Measurements from ENCODE around the gene DYNLRB1. TPM values are rescaled to one million over a fixed set of nuclear protein-coding genes. Genes with fewer than 3 reads are reported as not detected.

The DYNLRB1 gene
- total RNA-seq, 1 donor from 2014 or later, result 96.8 TPM

DNA sequence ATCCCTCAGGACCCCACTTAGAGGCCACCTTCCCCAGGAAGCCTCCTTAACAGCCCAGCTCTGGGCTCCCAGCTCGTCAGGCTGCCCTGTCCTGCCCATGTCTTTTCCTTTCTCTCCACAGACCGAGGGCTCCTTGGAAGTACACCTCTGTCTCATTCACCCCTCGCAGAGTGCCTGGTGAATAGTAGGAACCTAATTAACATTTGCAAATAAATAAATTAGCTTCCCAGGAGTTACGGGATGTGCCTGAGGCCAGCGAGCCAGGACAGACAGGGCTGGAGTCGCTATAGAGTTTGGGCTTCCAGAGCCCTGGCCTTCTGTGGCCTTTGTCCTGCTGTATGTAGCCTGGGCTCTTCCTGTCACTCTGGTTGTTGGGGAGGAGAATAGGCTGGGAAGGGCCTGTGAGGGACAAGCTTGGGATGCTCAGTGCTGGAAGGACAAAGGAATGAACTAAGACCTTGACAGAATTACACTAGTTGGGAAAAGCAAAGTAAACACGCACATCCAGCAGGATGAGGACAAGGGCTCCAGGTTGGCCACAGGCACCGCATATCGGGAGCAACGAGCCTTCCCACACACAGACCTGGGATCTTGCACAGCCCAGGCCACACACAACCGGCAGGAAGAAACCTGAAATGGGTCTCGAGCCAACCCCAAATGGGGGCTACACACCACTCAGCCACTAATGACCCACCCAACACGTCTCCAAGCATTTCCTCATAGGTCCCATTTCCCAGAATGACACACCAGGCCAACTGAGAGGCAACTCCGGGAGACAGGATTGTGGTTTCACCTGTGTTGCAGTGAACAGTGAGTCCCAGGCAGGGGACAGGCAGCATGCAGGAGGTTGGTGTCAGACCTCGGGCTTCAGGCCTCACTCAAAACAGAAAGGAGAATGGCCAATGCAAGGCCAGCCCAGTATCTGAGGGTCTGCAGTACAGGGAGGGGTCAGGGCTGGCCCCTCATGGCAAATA, 52.0 kb downstream of the DYNLRB1 start:
- TF ChIP-seq, protein P1, sequence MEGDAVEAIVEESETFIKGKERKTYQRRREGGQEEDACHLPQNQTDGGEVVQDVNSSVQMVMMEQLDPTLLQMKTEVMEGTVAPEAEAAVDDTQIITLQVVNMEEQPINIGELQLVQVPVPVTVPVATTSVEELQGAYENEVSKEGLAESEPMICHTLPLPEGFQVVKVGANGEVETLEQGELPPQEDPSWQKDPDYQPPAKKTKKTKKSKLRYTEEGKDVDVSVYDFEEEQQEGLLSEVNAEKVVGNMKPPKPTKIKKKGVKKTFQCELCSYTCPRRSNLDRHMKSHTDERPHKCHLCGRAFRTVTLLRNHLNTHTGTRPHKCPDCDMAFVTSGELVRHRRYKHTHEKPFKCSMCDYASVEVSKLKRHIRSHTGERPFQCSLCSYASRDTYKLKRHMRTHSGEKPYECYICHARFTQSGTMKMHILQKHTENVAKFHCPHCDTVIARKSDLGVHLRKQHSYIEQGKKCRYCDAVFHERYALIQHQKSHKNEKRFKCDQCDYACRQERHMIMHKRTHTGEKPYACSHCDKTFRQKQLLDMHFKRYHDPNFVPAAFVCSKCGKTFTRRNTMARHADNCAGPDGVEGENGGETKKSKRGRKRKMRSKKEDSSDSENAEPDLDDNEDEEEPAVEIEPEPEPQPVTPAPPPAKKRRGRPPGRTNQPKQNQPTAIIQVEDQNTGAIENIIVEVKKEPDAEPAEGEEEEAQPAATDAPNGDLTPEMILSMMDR (IDR thresholded peaks at IDR 0.05; ENCODE audit: unreplicated experiment), result no peak
- Mint-ChIP-seq H3K27ac (ENCODE audit: unreplicated experiment) (peak overlapping the region; percentile 14), H3K36me3 (ENCODE audit: low read depth, unreplicated experiment) (peaks cover 10% of the 10 kb centered on the region), H3K4me3 (ENCODE audit: unreplicated experiment) (no peak overlapping the region), H3K4me1 (ENCODE audit: unreplicated experiment) (peaks cover 18% of the 10 kb centered on the region), H3K27me3 (ENCODE audit: unreplicated experiment) (peaks cover 2% of the 10 kb centered on the region), H3K9me3 (ENCODE audit: unreplicated experiment) (no peaks in the 10 kb centered on the region)
- DNase-seq (ENCODE audit: low spot score), result no peak

GRCh38 chr20:34569598-34569997, 53.4 kb downstream of the DYNLRB1 start:
- Mint-ChIP-seq H3K27ac (ENCODE audit: unreplicated experiment) (no peak overlapping the region), H3K27me3 (ENCODE audit: unreplicated experiment) (peaks cover 4% of the 10 kb centered on the region), H3K4me3 (ENCODE audit: unreplicated experiment) (no peak overlapping the region), H3K4me1 (ENCODE audit: unreplicated experiment) (peaks cover 18% of the 10 kb centered on the region), H3K36me3 (ENCODE audit: low read depth, unreplicated experiment) (peaks cover 8% of the 10 kb centered on the region), H3K9me3 (ENCODE audit: unreplicated experiment) (no peaks in the 10 kb centered on the region)
- TF ChIP-seq, protein P1 (IDR thresholded peaks at IDR 0.05; ENCODE audit: unreplicated experiment), result no peak
- no peak for DNase-seq (ENCODE audit: low spot score)

- Mint-ChIP-seq H3K9me3 (ENCODE audit: unreplicated experiment) (no peaks in the 10 kb centered on the region), H3K27ac (ENCODE audit: unreplicated experiment) (peak overlapping the region; percentile 73), H3K4me3 (ENCODE audit: unreplicated experiment) (no peak overlapping the region), H3K36me3 (ENCODE audit: low read depth, unreplicated experiment) (peaks cover 4% of the 10 kb centered on the region), H3K27me3 (ENCODE audit: unreplicated experiment) (peaks cover 7% of the 10 kb centered on the region), H3K4me1 (ENCODE audit: unreplicated experiment) (peaks cover 18% of the 10 kb centered on the region)
- no peak for DNase-seq (ENCODE audit: low spot score)
- TF ChIP-seq, protein P1 (IDR thresholded peaks at IDR 0.05; ENCODE audit: unreplicated experiment), result no peak
These were observed 54.7 kb downstream of the DYNLRB1 start for GRCh38 chr20:34570859-34571306.

DNA sequence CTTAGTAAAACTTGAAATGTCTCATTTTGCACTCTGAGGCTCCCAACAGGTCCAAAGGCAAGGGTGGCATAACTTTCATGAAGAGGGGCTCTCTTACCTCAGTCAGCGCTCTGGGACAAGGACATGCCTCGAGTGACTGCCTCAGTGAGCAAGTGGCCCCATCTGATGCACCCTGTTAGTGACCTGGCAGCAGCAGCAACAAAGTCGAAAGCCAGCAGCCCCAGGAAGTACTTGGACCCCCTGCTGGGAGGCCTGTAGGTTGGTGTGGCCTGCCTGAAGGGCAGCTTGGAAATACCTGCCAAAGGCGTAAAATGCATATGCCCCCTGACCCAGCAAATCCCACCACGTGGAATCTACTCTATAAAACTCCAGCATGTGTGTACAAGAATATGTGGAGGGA, 55.5 kb downstream of the DYNLRB1 start:
- no peak for DNase-seq (ENCODE audit: low spot score)
- H3K4me3 Mint-ChIP-seq (ENCODE audit: unreplicated experiment), result no peak overlapping the region
- H3K4me1 Mint-ChIP-seq (ENCODE audit: unreplicated experiment), result peaks cover 18% of the 10 kb centered on the region
- peaks cover 4% of the 10 kb centered on the region for H3K36me3 Mint-ChIP-seq (ENCODE audit: low read depth, unreplicated experiment)
- no peak overlapping the region for H3K27ac Mint-ChIP-seq (ENCODE audit: unreplicated experiment)
- TF ChIP-seq, protein P1 (IDR thresholded peaks at IDR 0.05; ENCODE audit: unreplicated experiment), result no peak
- H3K27me3 Mint-ChIP-seq (ENCODE audit: unreplicated experiment), result peaks cover 7% of the 10 kb centered on the region
- H3K9me3 Mint-ChIP-seq (ENCODE audit: unreplicated experiment), result no peaks in the 10 kb centered on the region

All from endothelial cell (in vitro differentiated cells).